HL-60 (cell line): ENCODE results near the gene CXCL9.

Experiments used
- DNase-seq, 2 experiments: peaks; one replicate each; pipeline ENCODE4 v3.0.0-alpha.2; 2010 to 2020; ENCODE audit warnings: low read depth in 1 of 2, low spot score in 1 of 2
- H3K27ac ChIP-seq: fragments of 250-450 bp; sonication (Bioruptor Pico); replicated peaks from 2 replicates; pipeline ENCODE4 v1.5.1; 2020; ENCODE audit warnings: mild to moderate bottlenecking, moderate library complexity
- H3K27me3 ChIP-seq: fragments of 250-450 bp; sonication (Bioruptor Pico); 2 replicates; pipeline ENCODE4 v1.5.1; 2021; ENCODE audit warnings: mild to moderate bottlenecking, moderate library complexity; ENCODE audit not compliant: insufficient read depth, poor library complexity, severe bottlenecking
- H3K4me3 ChIP-seq: replicated peaks from 2 replicates; pipeline ENCODE4 v1.5.1; 2011; ENCODE audit warnings: mild to moderate bottlenecking, control low read depth, low read length; ENCODE audit not compliant: insufficient read depth
- GABPA ChIP-seq: IDR thresholded peaks from 2 replicates; pipeline ENCODE4 v1.6.1; 2012; ENCODE audit warnings: low read depth
- POLR2AphosphoS5 ChIP-seq: IDR thresholded peaks from 2 replicates; pipeline ENCODE4 v1.6.1; 2012; ENCODE audit warnings: low read depth
- REST ChIP-seq: IDR thresholded peaks from 2 replicates; pipeline ENCODE4 v1.6.1; 2012; ENCODE audit warnings: low read depth; ENCODE audit not compliant: insufficient replicate concordance
- SPI1 ChIP-seq: IDR thresholded peaks from 2 replicates; pipeline ENCODE4 v1.6.1; 2012; ENCODE audit warnings: low read depth, mild to moderate bottlenecking, borderline replicate concordance
- TF ChIP-seq, protein P1 (sequence below): IDR thresholded peaks from one replicate; pipeline ENCODE4 v1.5.1; 2011; ENCODE audit warnings: low read length, control low read depth, inconsistent platforms; ENCODE audit not compliant: insufficient read depth

The CXCL9 gene

DNA sequence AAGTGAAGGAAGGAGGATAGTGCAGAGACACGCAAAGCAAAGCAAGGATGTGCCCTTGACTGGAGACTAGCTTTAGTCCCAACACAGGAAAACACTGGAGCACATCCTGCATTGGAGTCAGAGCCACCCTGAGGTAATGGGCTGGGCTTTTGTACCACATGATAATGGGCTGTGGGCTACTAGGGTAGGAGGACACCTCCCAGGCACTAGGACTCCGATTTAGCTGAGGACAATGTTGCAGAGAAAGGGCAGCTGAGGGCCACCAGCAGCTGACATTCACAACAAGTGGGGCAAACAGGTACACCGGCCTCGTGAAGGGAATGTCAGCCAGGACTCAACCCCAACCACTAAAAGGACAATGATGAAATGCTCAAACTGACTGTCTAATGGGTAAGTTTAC is 26.7 kb downstream of the CXCL9 start:
- Histone ChIP-seq H3K4me3 (no peak overlapping the region), H3K27me3 (no peaks in the 10 kb centered on the region), H3K27ac (no peak overlapping the region)
- no peak for DNase-seq
- TF ChIP-seq GABPA (no peak), POLR2AphosphoS5 (no peak), SPI1 (no peak), REST (no peak)
- TF ChIP-seq, protein P1, sequence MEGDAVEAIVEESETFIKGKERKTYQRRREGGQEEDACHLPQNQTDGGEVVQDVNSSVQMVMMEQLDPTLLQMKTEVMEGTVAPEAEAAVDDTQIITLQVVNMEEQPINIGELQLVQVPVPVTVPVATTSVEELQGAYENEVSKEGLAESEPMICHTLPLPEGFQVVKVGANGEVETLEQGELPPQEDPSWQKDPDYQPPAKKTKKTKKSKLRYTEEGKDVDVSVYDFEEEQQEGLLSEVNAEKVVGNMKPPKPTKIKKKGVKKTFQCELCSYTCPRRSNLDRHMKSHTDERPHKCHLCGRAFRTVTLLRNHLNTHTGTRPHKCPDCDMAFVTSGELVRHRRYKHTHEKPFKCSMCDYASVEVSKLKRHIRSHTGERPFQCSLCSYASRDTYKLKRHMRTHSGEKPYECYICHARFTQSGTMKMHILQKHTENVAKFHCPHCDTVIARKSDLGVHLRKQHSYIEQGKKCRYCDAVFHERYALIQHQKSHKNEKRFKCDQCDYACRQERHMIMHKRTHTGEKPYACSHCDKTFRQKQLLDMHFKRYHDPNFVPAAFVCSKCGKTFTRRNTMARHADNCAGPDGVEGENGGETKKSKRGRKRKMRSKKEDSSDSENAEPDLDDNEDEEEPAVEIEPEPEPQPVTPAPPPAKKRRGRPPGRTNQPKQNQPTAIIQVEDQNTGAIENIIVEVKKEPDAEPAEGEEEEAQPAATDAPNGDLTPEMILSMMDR = no peak

DNA sequence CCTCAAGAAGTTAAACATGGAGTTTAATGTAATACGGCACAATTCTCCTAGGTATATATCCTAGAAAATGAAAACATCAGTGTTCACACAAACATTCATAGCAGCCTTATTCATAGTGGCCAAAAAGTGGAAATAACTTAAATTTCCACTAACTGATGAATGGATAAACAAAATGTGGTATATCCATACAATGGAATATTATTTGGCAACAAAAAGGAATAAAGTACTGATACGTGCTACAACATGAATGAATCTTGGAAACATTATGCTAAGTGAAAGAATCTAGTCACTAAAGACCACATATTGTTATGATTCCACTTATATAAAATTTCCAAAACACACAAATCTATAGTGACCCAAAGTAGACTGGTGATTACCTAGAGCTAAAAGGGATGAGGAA is 31.1 kb downstream of the CXCL9 start:
- TF ChIP-seq POLR2AphosphoS5 (no peak), GABPA (no peak), SPI1 (no peak), REST (no peak)
- TF ChIP-seq, protein P1 = no peak
- DNase-seq = no peak

GRCh38 chr4:75973766-75974165 is 33.5 kb downstream of the CXCL9 start:
- DNase-seq = no peak
- no peak overlapping the region for H3K27ac ChIP-seq
- TF ChIP-seq REST = no peak
- H3K4me3 ChIP-seq = no peak overlapping the region
- no peaks in the 10 kb centered on the region for H3K27me3 ChIP-seq

More for the DNA sequence above, 31.1 kb downstream of the CXCL9 start:
- H3K4me3 ChIP-seq = no peak overlapping the region
- H3K27me3 ChIP-seq = no peaks in the 10 kb centered on the region
- no peak overlapping the region for H3K27ac ChIP-seq

- Histone ChIP-seq H3K27me3 (no peaks in the 10 kb centered on the region), H3K27ac (no peak overlapping the region), H3K4me3 (no peak overlapping the region)
- TF ChIP-seq, protein P1 = no peak
- no peak for DNase-seq
Measured at GRCh38 chr4:75968084-75968483, 39.2 kb downstream of the CXCL9 start.
